ENCODE measurements around the gene NFIL3.
"Not testable (repeated sequence)": the region's sequence is repeated elsewhere in the genome, so short reads cannot be mapped to it uniquely, and the experiment has no call there.

The NFIL3 gene

GRCh38 chr9:91423785-91424402 lies at the start of gene NFIL3:
NFIL3 (minus strand) TSS chr9:91423832; CDS start chr9:91410734, 13,098 bp downstream.
- peak; percentile 61 for DNase-seq

- DNase-seq, result not testable (repeated sequence)
Measured at GRCh38 chr9:91471524-91471923, 47.9 kb upstream of the NFIL3 start.

GRCh38 chr9:91465420-91465819 lies 41.8 kb upstream of the NFIL3 start:
- DNase-seq, result no peak

DNA sequence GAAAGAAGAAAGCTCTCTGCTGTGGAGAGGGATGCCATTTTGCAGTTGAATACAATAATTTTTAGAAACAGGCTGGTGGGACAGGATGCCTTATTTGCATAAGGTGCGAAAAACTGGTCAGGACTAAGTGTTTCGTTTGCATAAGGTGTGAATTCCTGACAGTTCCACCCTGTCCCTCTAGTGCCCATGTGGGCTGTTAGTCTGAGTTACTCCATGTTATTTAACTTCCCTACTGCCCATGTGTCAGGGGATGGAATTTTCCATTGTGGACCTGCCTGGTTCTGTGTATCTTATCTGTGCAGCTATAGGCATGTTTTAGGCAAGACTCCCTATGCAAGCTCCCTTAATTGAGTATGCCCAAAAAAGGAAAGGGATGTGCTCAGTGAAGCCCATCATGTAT lies 35.3 kb upstream of the NFIL3 start:
- DNase-seq, result no peak

DNA sequence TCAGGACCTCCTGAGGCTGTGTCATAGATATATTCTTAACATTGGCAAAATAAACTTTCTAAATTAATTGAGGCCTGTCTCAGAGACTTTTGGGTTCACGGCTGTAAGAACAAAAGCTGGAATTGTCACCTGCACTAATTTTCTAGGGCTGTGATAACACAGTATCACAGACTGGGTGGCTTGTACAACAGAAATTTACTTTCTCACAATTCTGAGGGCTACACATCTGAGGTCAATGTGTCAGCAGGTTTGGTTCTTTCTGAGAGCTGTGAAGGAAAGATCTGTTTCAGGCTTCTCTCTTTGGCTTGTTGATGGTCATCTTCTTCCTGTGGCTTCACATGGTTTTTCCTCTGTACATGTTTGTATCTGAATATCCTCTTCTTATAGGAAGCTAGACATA lies 29.2 kb upstream of the NFIL3 start:
- DNase-seq, result no peak

GRCh38 chr9:91451431-91452270 lies 28.0 kb upstream of the NFIL3 start:
- DNase-seq, result no peak

- DNase-seq, result no peak
Measured at GRCh38 chr9:91445135-91445534, 21.5 kb upstream of the NFIL3 start.

DNA sequence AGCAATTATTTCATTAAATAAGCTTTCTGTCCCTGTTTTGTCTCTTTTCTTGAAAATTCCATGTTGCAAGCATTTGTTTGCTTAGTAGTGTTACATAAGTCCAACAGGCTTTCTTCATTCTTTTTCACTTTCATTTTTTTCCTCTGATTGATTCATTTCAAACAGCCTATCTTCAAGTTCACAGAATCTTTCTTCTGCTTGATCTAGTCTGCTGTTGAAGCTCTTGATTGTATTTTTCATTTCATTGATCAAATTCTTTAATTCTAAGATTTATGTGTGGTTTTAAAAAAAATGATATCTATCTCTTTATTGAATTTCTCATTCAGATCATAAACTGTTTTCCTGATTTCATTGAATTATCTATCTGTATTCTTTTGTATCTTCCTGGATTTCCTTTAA lies 20.4 kb upstream of the NFIL3 start:
- DNase-seq, result no peak

GRCh38 chr9:91443321-91443993 lies 19.8 kb upstream of the NFIL3 start:
- DNase-seq, result no peak

DNA sequence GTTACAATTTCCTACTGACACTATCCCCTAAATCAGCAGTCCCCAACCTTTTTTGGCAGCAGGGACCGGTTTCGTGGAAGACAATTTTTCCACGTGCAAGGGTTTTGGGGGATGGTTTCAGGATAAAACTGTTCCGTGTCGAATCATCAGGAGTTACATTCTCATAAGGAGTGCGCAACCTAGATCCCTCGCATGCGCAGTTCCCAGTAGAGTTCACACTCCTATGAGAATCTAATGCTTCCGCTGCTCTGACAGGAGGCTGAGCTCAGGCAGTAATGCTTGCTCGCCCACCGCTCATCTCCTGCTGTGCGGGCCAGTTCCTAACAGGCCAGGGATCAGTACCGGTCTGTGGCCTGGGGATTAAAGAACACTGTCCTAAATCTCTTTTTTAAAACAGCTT lies 13.2 kb upstream of the NFIL3 start:
- no peak for DNase-seq

DNA sequence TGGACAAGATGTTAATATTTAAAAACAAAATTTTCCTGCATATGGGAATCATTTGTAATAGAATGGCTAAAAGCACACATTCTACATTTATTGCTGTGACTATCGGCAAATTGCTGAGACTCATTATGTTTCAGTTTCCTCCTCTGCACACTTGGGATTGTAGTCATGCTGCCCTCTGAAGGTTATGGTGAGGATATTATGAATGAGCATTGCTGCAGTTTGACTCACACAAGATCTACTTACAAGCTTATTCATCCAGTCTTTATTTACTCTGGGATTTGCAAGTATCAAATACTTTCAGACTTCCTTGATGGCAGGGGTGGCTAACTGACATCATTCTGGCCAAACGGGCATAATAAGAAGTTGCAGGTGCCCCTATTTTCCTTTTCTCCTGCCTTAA lies 9.5 kb upstream of the NFIL3 start:
- DNase-seq, result peak; percentile 36

GRCh38 chr9:91431485-91431884 lies 7.9 kb upstream of the NFIL3 start:
- no peak for DNase-seq

DNA sequence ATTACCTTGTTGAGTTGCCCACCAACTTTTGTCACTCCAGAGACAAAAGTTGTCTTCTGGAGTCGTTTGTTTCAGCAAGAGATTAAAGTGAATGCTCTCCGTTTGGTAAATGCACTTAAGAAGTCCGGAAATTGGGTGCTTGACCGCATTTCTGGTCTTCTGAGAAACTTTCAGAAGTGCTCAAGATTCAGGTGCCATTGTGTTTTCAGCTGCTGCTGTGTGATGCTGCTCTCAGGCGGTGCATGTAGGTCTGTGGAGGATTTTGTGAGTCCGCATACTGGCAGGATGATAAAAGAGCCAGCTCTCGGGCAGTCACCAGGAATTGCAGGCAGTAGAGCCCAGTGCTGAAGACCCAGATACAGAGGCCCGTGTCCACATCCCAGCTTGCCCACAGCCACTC lies 5.9 kb upstream of the NFIL3 start:
- DNase-seq, result no peak

GRCh38 chr9:91428927-91429351 lies 5.3 kb upstream of the NFIL3 start:
- no peak for DNase-seq

DNA sequence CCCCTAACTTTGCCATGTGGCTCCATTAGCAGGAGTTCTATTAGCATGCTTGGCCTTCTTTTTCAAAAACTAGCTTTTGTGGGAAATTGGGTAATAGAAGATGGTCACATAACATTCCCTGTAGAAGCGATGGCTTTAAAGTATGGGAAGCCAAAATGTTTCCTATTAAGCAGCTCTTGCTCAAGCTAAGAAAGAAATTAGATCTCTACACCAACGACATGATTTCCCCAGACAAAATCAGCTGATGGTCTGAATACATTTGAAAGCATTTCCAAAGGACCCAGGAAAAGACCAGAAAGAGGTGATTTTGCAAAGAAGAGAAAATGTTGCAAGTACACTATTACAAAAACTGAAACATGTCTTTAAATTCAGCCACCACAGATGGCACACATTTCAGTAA lies 4.8 kb upstream of the NFIL3 start:
- no peak for DNase-seq

GRCh38 chr9:91427873-91428272 lies 4.2 kb upstream of the NFIL3 start:
- DNase-seq, result no peak

DNA sequence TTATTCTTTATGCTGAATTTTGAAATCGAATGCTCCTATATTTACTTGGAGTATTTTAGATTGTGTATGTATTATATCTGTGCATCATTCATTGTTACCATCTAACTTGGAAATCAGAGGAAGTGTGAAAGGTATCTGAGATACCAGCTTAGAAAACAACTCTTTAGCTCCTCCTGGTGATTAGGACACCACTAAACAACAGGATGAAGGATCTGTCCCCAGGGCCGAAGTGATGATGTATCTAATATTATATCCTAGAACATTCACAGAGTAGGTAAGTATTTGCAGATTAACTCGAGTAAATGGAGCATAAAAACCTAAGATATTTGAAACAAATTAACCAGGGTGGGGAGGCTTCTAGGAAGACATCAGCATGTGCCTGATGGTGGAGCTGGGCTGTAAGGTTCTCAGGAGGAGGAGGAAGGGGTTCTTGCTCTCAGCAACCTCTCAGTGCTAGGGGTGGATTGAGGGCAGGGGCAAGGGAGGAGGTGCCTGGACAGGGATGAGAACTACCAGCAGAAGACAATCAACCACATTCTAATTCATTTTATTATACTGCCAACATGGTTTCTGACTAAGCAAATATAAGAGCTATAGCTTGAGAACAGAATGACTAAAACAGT lies 2.6 kb upstream of the NFIL3 start:
- DNase-seq, result peak; percentile 52

GRCh38 chr9:91425271-91425670 lies 1.6 kb upstream of the NFIL3 start:
- no peak for DNase-seq

- DNase-seq, result peak; percentile 41
Measured at GRCh38 chr9:91424403-91425176, 958 bp upstream of the NFIL3 start.

DNA sequence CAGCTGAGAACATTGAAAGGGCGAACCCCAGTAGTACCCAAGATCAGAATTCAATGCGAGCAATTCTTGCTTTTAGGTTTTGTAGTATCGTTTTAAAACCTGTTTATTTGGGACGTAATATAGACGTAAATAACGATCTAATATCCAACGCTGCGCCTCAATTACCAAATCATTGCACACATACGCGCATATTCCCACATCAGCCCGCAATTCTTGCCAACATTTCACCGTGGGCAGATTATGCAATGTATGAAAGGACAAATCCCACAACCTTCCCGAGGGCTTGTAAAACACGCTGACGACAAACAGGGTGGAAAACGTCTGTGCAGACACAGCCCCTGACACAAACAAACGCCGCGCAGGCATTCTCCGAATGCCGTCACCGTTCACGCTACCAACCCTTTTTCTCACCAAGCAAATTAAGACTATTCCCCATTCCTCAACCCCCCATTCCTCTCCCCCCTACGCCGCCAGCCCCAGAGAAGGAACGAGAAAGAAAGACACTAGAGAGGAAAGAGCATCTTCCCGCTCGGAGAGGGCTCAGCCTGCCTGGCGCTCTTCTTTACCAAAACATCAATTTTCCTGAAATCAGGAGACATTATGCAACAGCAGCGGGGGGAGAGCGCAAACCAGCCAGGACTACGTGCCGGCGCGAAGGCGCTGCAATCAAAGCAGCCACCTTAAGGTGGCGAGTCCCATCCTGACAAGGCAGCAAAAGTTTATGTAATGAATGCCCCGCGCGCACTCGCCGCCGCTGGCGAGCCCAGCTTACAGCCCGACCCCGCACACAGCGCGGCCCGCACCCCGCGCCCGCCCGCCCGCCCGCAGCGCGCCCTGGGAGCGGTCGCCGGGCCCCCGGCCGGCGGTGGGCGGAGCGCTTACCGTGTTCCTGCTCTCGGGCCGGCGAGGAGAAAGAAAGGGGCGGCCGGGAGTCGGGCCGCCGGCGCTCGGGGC lies 597 bp downstream of the NFIL3 start:
- DNase-seq, result peak; percentile 47

GRCh38 chr9:91421971-91422757 lies 1.5 kb downstream of the NFIL3 start:
- no peak for DNase-seq
